GM12872 (cell line): Measurements from ENCODE around the gene PEX11G.

Source experiments
- TF ChIP-seq, protein P1 (sequence below): IDR thresholded peaks from 3 replicates; pipeline ENCODE4 v1.5.1; 2011; ENCODE audit warnings: low read depth, mild to moderate bottlenecking, low read length, moderate library complexity; ENCODE audit not compliant: insufficient read depth

The PEX11G gene

DNA sequence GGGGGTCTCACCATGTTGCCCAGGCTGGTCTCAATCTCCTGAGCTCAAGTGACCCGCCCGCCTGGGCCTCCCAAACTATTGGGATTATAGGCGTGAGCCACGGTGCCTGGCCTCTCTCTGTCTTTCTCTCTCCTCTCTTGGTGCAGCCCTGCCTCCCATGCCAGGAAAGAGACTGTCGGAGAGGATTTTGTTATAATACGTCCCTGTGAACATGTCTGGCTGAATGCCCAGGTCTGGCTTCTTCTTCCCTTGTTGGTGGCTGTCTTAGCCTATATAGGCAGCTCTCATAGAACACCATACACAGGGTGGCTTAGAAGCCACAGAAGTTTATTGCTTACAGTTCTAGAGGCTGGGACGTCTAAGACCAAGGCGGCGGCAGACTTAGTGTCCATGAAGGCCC lies 46.4 kb downstream of the PEX11G start:
- TF ChIP-seq, protein P1, sequence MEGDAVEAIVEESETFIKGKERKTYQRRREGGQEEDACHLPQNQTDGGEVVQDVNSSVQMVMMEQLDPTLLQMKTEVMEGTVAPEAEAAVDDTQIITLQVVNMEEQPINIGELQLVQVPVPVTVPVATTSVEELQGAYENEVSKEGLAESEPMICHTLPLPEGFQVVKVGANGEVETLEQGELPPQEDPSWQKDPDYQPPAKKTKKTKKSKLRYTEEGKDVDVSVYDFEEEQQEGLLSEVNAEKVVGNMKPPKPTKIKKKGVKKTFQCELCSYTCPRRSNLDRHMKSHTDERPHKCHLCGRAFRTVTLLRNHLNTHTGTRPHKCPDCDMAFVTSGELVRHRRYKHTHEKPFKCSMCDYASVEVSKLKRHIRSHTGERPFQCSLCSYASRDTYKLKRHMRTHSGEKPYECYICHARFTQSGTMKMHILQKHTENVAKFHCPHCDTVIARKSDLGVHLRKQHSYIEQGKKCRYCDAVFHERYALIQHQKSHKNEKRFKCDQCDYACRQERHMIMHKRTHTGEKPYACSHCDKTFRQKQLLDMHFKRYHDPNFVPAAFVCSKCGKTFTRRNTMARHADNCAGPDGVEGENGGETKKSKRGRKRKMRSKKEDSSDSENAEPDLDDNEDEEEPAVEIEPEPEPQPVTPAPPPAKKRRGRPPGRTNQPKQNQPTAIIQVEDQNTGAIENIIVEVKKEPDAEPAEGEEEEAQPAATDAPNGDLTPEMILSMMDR, result no peak

DNA sequence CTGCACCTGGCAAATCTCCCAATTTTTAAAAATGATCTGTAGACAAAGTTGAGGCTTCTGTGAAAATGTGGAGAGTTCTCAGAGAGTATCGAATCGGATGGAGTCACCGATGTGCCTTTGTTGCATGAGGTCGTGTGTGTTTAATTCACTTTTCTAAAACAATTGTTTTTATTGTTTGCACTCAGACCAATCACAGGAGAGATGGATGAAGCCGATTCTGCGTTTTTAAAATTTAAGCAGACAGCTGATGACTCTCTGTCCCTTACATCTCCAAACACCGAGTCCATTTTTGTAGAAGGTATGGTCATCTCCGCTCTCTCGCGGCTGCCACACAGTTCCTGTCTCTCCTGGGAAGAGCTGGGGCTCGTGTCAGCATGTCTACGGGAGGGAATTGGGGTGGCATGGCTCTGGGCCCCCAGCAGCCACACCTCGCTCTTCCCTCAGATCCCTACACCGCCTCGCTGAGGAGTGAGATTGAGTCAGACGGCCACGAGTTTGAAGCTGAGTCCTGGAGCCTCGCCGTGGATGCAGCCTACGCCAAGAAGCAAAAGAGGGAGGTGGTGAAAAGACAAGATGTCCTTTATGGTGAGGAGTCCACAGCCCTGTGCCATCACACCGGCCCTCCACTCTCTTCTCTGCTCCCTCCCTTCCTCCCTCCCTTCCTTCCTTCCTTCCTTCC lies 47.2 kb downstream of the PEX11G start:
- TF ChIP-seq, protein P1, result no peak

DNA sequence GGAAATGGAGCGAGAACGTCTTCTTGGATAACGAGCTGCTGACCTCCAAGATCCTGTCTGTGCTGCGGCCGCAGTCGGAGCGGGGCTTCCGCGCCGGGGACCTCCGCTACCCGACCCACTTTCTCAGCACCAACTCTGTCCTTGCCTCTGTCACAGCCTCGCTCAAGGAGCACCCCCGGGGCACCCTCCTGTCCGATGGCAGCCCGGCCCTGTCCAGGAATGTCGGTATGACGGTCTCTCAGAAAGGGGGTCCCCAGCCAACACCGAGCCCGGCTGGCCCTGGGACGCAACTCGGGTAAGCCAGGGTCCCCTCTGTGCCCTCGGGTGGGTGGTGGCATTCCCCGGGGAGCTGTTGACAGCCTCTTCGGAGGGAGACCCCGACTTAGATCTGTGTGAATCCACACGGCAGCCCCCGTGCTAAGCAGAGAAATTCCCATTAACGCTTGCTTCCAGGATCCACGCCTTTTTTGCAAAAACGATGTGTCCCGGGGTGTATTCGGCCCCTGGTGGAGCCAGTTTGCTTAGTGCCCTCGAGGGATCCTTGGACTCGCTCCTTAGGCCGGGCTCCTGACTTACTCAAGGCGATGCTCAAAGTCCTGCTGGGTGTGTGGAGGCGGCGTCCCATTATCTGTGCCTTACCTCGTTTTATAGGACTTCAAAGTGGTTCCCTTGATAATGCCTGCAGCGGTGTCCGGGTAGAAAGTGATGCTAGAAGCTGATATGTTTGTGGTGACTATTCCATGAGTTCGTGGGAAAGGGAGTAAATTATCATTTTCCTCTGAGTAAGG lies 48.5 kb downstream of the PEX11G start:
- TF ChIP-seq, protein P1, result no peak

DNA sequence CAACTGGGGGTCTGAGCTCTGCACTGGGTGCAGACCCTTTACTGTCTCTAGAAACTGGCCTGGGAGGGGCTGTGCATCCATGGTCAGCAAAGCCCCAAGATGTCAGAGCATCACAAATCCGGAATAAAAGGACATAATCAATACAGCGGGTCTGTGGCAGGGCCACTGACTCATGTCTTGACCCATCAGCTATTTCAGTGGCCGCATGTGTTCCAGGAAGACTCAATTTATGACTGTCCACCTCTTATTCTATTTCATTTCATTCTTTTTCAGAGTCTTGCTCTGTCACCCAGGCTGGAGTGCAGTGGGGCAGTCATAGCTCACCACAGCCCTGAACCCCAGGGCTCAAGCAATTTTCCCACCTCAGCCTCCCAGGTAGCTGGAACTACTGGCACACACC lies 53.2 kb downstream of the PEX11G start:
- TF ChIP-seq, protein P1, result no peak

DNA sequence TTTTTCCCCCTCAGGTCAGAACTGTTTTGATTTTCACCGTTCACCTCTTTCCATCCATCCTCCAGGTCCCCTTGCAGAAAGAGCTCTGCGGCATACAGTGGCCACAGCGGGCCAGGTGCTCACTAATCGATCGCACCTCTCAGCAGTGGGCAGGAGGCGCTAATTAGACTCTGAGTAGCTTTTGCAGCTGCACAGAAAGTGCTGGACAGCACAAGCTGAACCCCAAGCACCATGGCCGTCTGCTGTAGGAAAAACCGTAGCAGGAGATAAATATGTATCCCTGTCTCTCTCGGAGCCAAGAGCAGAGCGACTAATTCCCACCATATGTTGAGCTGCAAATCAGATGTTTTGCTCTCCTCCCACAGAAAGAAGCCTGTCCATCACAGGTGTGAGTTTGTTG lies 54.4 kb downstream of the PEX11G start:
- TF ChIP-seq, protein P1, result no peak

DNA sequence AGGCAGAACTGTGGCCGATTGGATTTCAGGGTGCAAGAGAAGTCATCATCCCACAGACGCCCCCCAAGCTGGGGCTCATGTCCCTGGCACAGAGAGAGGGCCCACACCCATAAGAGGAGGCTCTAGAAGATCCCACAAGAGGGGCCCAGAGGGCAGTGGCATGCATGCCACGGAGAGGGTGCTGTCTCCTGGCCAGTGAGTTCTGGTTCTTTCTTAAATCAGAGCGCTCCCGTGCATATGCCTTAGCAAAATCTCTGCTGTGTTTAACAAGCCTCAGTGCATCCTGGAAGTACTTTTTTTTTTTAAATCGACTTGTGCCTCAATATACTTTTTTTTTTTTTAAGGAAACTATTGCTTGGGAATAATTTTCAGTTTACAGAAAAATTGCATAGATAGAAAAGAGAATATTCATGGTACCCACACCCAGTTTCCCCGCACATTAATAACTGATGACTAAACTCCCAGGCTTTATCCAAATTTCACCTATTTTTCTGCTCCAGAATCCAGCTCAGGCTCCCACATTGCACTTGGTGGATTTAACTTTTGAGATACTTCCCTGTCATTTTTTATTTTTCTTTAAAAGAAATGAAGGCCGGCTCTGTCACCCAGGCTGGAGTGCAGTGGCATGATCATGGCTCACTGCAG lies 59.1 kb downstream of the PEX11G start:
- TF ChIP-seq, protein P1, result no peak

DNA sequence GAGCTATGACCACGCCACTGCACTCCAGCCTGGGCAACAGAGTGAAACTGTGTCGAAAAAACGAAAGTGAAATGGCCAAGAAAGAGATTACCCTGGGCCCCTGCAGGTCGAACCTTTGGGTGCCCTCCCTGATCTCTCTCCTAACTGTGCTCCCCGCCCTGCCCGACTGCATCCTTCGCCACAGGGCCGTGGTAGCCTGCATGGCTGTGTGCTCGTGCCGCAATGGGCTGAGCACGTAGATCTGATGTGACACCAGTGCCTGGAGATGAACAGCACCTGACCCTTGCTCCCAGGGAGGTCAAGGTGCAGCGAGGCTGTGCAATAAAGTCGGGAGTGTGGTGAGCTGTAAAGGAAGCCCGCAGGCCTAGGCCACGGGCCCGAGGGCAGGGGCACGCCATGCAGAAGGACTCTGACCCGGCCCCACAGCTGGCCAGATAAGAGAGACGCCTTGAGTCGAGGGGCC lies 60.2 kb downstream of the PEX11G start:
- TF ChIP-seq, protein P1, result no peak
